Esophagus squamous epithelium (tissue), 4 donors: ENCODE results near the gene P3H2.

Experiments
- POLR2A ChIP-seq, 4 donors: fragments of 450-650 bp; IDR thresholded peaks; one replicate each; pipeline ENCODE4 v1.6.1; 2017; ENCODE audit warnings: antibody characterized with exemption in 4 of 4, mild to moderate bottlenecking in 4 of 4, moderate library complexity in 3 of 4
- TF ChIP-seq, protein P1 (sequence below), 6 experiments: fragments of 450-650 bp in 4 of 6; fragments of 200-600 bp in 2 of 6; sonication (generic) in 2 of 6; IDR thresholded peaks; one replicate each; pipeline ENCODE4 v1.5.1; 2016 to 2019; ENCODE audit warnings: antibody characterized with exemption in 6 of 6, mild to moderate bottlenecking in 4 of 6, moderate library complexity in 4 of 6

DNA sequence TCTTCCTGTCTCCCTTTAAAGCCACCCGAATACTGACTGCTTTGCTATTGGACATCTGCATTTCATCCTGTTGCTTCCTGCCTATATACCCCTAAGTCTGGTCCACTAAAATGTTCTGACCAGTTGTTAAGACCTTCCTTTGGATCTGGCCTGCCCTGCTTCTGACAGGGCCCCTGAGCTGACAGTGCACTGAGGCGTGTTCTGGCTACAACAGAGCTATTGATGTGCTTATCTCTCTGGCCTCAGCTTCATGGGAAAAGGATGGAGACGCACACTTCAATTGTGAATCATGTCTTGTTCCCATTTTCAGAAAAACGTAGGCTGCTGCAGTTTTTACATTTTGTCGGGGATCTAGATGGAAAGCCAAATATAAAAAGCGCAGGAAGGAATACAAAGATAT lies 7.1 kb upstream of the P3H2 start:
- TF ChIP-seq, protein P1, sequence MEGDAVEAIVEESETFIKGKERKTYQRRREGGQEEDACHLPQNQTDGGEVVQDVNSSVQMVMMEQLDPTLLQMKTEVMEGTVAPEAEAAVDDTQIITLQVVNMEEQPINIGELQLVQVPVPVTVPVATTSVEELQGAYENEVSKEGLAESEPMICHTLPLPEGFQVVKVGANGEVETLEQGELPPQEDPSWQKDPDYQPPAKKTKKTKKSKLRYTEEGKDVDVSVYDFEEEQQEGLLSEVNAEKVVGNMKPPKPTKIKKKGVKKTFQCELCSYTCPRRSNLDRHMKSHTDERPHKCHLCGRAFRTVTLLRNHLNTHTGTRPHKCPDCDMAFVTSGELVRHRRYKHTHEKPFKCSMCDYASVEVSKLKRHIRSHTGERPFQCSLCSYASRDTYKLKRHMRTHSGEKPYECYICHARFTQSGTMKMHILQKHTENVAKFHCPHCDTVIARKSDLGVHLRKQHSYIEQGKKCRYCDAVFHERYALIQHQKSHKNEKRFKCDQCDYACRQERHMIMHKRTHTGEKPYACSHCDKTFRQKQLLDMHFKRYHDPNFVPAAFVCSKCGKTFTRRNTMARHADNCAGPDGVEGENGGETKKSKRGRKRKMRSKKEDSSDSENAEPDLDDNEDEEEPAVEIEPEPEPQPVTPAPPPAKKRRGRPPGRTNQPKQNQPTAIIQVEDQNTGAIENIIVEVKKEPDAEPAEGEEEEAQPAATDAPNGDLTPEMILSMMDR (IDR thresholded peaks at IDR 0.05) = no peak
- no peak for TF ChIP-seq POLR2A (IDR thresholded peaks at IDR 0.05)
